WTC11 (cell line): ENCODE measurements around the gene CERCAM.

ENCODE experiments used
- AFF4 ChIP-seq: sonication (generic); formaldehyde crosslinking; IDR thresholded peaks from 2 replicates; pipeline ENCODE4 v1.8.1; 2023; ENCODE audit warnings: mild to moderate bottlenecking, missing genetic modification reagents, borderline replicate concordance
- AR ChIP-seq: fragments of 250-450 bp; sonication (Bioruptor Pico); IDR thresholded peaks from 2 replicates; pipeline ENCODE4 v1.9.0; 2021; ENCODE audit warnings: mild to moderate bottlenecking
- ATF3 ChIP-seq: sonication (generic); formaldehyde crosslinking; conservative IDR thresholded peaks from 2 replicates; pipeline ENCODE4 v1.8.1; 2022; ENCODE audit warnings: mild to moderate bottlenecking, missing genetic modification reagents
- CREB1 ChIP-seq: sonication (generic); formaldehyde crosslinking; IDR thresholded peaks from 2 replicates; pipeline ENCODE4 v1.8.0; 2023; ENCODE audit warnings: mild to moderate bottlenecking, missing genetic modification reagents
- CTCF ChIP-seq: fragments of 200-600 bp; IDR thresholded peaks from 2 replicates; pipeline ENCODE4 v1.8.0; 2022; ENCODE audit warnings: antibody characterized with exemption
- ELF4 ChIP-seq: sonication (generic); formaldehyde crosslinking; IDR thresholded peaks from 2 replicates; pipeline ENCODE4 v1.8.1; 2022; ENCODE audit warnings: low read depth, mild to moderate bottlenecking, moderate library complexity, missing genetic modification reagents
- FOXJ3 ChIP-seq: sonication (generic); formaldehyde crosslinking; IDR thresholded peaks from 2 replicates; pipeline ENCODE4 v1.9.0; 2021; ENCODE audit warnings: missing genetic modification reagents, mild to moderate bottlenecking, borderline replicate concordance
- FOXK1 ChIP-seq: sonication (generic); formaldehyde crosslinking; IDR thresholded peaks from 2 replicates; pipeline ENCODE4 v1.8.0; 2022; ENCODE audit warnings: mild to moderate bottlenecking, moderate library complexity, missing genetic modification reagents
- JUN ChIP-seq: sonication (generic); formaldehyde crosslinking; IDR thresholded peaks from 2 replicates; pipeline ENCODE4 v1.8.0; 2023; ENCODE audit warnings: mild to moderate bottlenecking, missing genetic modification reagents
- NR2C2 ChIP-seq: sonication (generic); formaldehyde crosslinking; IDR thresholded peaks from 2 replicates; pipeline ENCODE4 v1.8.0; 2022; ENCODE audit warnings: mild to moderate bottlenecking, missing genetic modification reagents
- RORB ChIP-seq: fragments of 250-450 bp; sonication (Bioruptor Pico); IDR thresholded peaks from 2 replicates; pipeline ENCODE4 v1.9.0; 2021; ENCODE audit warnings: mild to moderate bottlenecking
- SMAD3 ChIP-seq: sonication (generic); formaldehyde crosslinking; IDR thresholded peaks from 2 replicates; pipeline ENCODE4 v1.8.0; 2022; ENCODE audit warnings: missing genetic modification reagents, mild to moderate bottlenecking, borderline replicate concordance
- ZNF121 ChIP-seq: sonication (generic); formaldehyde crosslinking; IDR thresholded peaks from 2 replicates; pipeline ENCODE4 v1.8.0; 2023; ENCODE audit warnings: missing genetic modification reagents
- ZNF281 ChIP-seq: sonication (generic); formaldehyde crosslinking; IDR thresholded peaks from 2 replicates; pipeline ENCODE4 v1.8.0; 2023; ENCODE audit warnings: mild to moderate bottlenecking, missing genetic modification reagents

GRCh38 chr9:128448746-128449145 is 28.1 kb downstream of the CERCAM start:
- TF ChIP-seq CTCF (no peak), ZNF281 (CRISPR knock-in tag) (no peak), ELF4 (CRISPR knock-in tag) (no peak), FOXK1 (CRISPR knock-in tag) (no peak), ATF3 (CRISPR knock-in tag) (no peak), NR2C2 (CRISPR knock-in tag) (no peak), FOXJ3 (CRISPR knock-in tag) (no peak), AR (CRISPR knock-in tag) (no peak), CREB1 (no peak), JUN (CRISPR knock-in tag) (no peak), AFF4 (CRISPR knock-in tag) (no peak), SMAD3 (CRISPR knock-in tag) (no peak), RORB (CRISPR knock-in tag) (no peak), ZNF121 (CRISPR knock-in tag) (no peak)
